T-cell (primary cell): ENCODE measurements around the gene SMARCD3. TPM values are rescaled to one million over a fixed set of nuclear protein-coding genes. Genes with fewer than 3 reads are reported as not detected.

Experiments
- ATAC-seq, 4 experiments: fragments of 200-7000 bp in 3 of 4; fragments of 150-1000 bp in 1 of 4; cut with Tn5 transposase; replicated peaks in 1 of 4; 1 replicate in 3 of 4; 2 replicates in 1 of 4; pipeline ENCODE4 v1.10.0; 2021; ENCODE audit warnings: moderate library complexity in 3 of 4, mild to moderate bottlenecking in 2 of 4, moderate number of reproducible peaks in 1 of 4
- CTCF ChIA-PET, 2 donors: fragments of 300-600 bp; sonication (Branson Sonifier 250); formaldehyde crosslinking; loops; one replicate each; lab custom pipeline; 2022; ENCODE audit warnings: antibody characterized with exemption in 2 of 2; lab: Charles Lee
- POLR2A ChIA-PET, 2 donors: fragments of 300-600 bp; sonication (Branson Sonifier 250); formaldehyde crosslinking; loops; one replicate each; lab custom pipeline; 2022; ENCODE audit warnings: antibody characterized with exemption in 2 of 2; lab: Charles Lee
- DNase-seq, 35 experiments: peaks; one replicate each; pipeline versions ENCODE4 v3.0.0 to v3.0.0-alpha.2; 2013 to 2023
- H3K27ac ChIP-seq: one replicate; pipeline ENCODE4 v1.5.1; 2013; ENCODE audit warnings: low read length
- H3K27me3 ChIP-seq, 2 experiments: replicated peaks in 1 of 2; 1 replicate in 1 of 2; 2 replicates in 1 of 2; pipeline versions ENCODE4 v1.6.1 to v1.7.0; 2013; ENCODE audit warnings: low read length in 1 of 2, mixed read lengths in 1 of 2; ENCODE audit not compliant: control insufficient read depth in 2 of 2, insufficient read depth in 2 of 2; ENCODE audit errors: extremely low read depth in 1 of 2
- H3K36me3 ChIP-seq, 2 donors: 1 replicate in 1 of 2; 2 replicates in 1 of 2; pipeline versions ENCODE4 v1.6.1 to v1.7.0; 2013; ENCODE audit warnings: low read length in 1 of 2; ENCODE audit not compliant: control insufficient read depth in 2 of 2, insufficient read depth in 1 of 2; ENCODE audit errors: extremely low read depth in 1 of 2
- H3K4me1 ChIP-seq, 2 experiments: 1 replicate in 1 of 2; 2 replicates in 1 of 2; pipeline versions ENCODE4 v1.6.1 to v1.7.0; 2013; ENCODE audit warnings: low read length in 2 of 2, mixed read lengths in 1 of 2; ENCODE audit not compliant: insufficient read depth in 2 of 2, control insufficient read depth in 1 of 2; ENCODE audit errors: extremely low read depth in 1 of 2
- H3K4me3 ChIP-seq, 2 donors: 1 replicate in 1 of 2; 2 replicates in 1 of 2; pipeline versions ENCODE4 v1.5.1 to v1.7.0; 2013; ENCODE audit warnings: mild to moderate bottlenecking in 2 of 2, low read length in 1 of 2, moderate library complexity in 1 of 2; ENCODE audit not compliant: control insufficient read depth in 1 of 2; ENCODE audit errors: extremely low read depth in 1 of 2
- H3K9me3 ChIP-seq: 2 replicates; pipeline ENCODE4 v1.7.0; 2013
- H3K27ac Mint-ChIP-seq, 2 donors: one replicate each; pipeline ENCODE4 v1.8.0; 2020 to 2021; ENCODE audit warnings: mild to moderate bottlenecking in 2 of 2, mixed read lengths in 2 of 2
- H3K27me3 Mint-ChIP-seq, 2 donors: one replicate each; pipeline ENCODE4 v1.8.0; 2021 to 2022; ENCODE audit warnings: mixed read lengths in 2 of 2
- H3K36me3 Mint-ChIP-seq: one replicate; pipeline ENCODE4 v1.8.0; 2021; ENCODE audit warnings: mixed read lengths
- H3K4me1 Mint-ChIP-seq, 3 donors: one replicate each; pipeline ENCODE4 v1.8.0; 2020 to 2022; ENCODE audit warnings: mixed read lengths in 3 of 3, mild to moderate bottlenecking in 1 of 3
- H3K4me3 Mint-ChIP-seq, 3 donors: one replicate each; pipeline ENCODE4 v1.8.0; 2020 to 2022; ENCODE audit warnings: mild to moderate bottlenecking in 3 of 3, mixed read lengths in 3 of 3, moderate library complexity in 3 of 3
- H3K9me3 Mint-ChIP-seq, 3 donors: one replicate each; pipeline ENCODE4 v1.8.0; 2020 to 2022; ENCODE audit warnings: mixed read lengths in 3 of 3
- WGBS: methylation state at CpG from one replicate; pipeline ENCODE4 v1.1.5; 2013; ENCODE audit warnings: missing lambda C conversion rate; ENCODE audit not compliant: insufficient coverage; 5-methylcytosine and 5-hydroxymethylcytosine counted together
- total RNA-seq, 35 experiments: library from RNA in 6 of 35; stranded (reverse) in 6 of 35; fragments of 120-200 nt in 1 of 35; gene quantifications; one replicate each; pipeline versions ENCODE4 v1.2.1 to v1.2.4 and lab custom pipeline; 2013 to 2026

SMARCD3 gene
- 10 to 100 TPM in 2 of 5 donors, 1 to 10 TPM in 3; 6.3 to 28.5 (median 9.1) TPM for total RNA-seq
- 7.1 TPM for total RNA-seq (2013)
- total RNA-seq (lab: John Stamatoyannopoulos, UW): 1.2 to 15.6 (median 6.2) reads per million in 29 experiments

- Mint-ChIP-seq H3K4me3 (peak within 1 kb of the TSS; percentile 74 to 87 (median 75)), H3K36me3 (no peaks in the 10 kb centered on the region), H3K27me3 (peaks cover 35 to 51% of the 10 kb centered on the region in 2 donors), H3K27ac (peak within 1 kb of the TSS in 1 of 2 donors; percentile 50), H3K9me3 (no peaks in the 10 kb centered on the region), H3K4me1 (peaks cover 48 to 66% (median 54%) of the 10 kb centered on the region in 3 donors)
- WGBS: under 1% methylated on average over 54 of the region's 71 CpGs
- H3K9me3 ChIP-seq: no peaks in the 10 kb centered on the region
- POLR2A ChIA-PET: no interaction called here
- H3K4me3 ChIP-seq: peak within 1 kb of the TSS; percentile 35 to 69
- DNase-seq: peak in 11 of 35 experiments; percentile 19 to 58 (median 40)
- CTCF ChIA-PET: no interaction called here
- peak; percentile 30 to 52 (median 46) for ATAC-seq
- H3K27me3 ChIP-seq: peaks cover 7 to 90% of the 10 kb centered on the region in 2 experiments
- no peaks in the 10 kb centered on the region for H3K36me3 ChIP-seq
- no peak within 1 kb of the TSS for H3K27ac ChIP-seq
- peaks cover 17 to 64% of the 10 kb centered on the region in 2 experiments for H3K4me1 ChIP-seq
Observed at GRCh38 chr7:151248346-151249033, at the start of gene SMARCD3. TSS of gene SMARCD3 (minus strand) at chr7:151248694. CDS start at chr7:151248562, 132 bp downstream.

GRCh38 chr7:151296202-151296992, 47.9 kb upstream of the SMARCD3 start:
- no peaks in the 10 kb centered on the region for H3K36me3 ChIP-seq
- ChIA-PET CTCF (interaction anchor here in 1 of 2 donors (0.6 kb wide), 2 partner anchors 8 to 55 kb away, joined by 5 to 6 read pairs; no protein-coding TSS in a partner anchor), POLR2A (no interaction called here)

GRCh38 chr7:151292850-151293249, 44.4 kb upstream of the SMARCD3 start:
- Histone ChIP-seq H3K36me3 (no peaks in the 10 kb centered on the region), H3K4me1 (peaks cover 0 to 2% of the 10 kb centered on the region in 2 experiments), H3K9me3 (no peaks in the 10 kb centered on the region), H3K27me3 (peaks cover 0 to 13% of the 10 kb centered on the region in 2 experiments), H3K27ac (no peak overlapping the region), H3K4me3 (no peak overlapping the region)
- Mint-ChIP-seq H3K36me3 (peaks cover 4% of the 10 kb centered on the region), H3K9me3 (peaks cover 0 to 8% (median 7%) of the 10 kb centered on the region in 3 donors), H3K27ac (no peak overlapping the region), H3K27me3 (peaks cover 2 to 10% of the 10 kb centered on the region in 2 donors), H3K4me3 (no peak overlapping the region), H3K4me1 (no peaks in the 10 kb centered on the region)
- ChIA-PET CTCF (no interaction called here), POLR2A (no interaction called here)
- 86% methylated on average over 2 of the region's 3 CpGs for WGBS
- ATAC-seq (no peak), DNase-seq (no peak)

More at GRCh38 chr7:151296202-151296992, 47.9 kb upstream of the SMARCD3 start:
- no peaks in the 10 kb centered on the region for H3K4me1 Mint-ChIP-seq
- Histone ChIP-seq H3K4me3 (no peak overlapping the region), H3K27me3 (peaks cover 0 to 31% of the 10 kb centered on the region in 2 experiments), H3K27ac (no peak overlapping the region), H3K9me3 (no peaks in the 10 kb centered on the region), H3K4me1 (no peaks in the 10 kb centered on the region)
- WGBS: 25% methylated on average over 1 of the region's 3 CpGs
- peaks cover 17 to 18% of the 10 kb centered on the region in 2 donors for H3K27me3 Mint-ChIP-seq
- DNase-seq (no peak), ATAC-seq (no peak)
- peaks cover 0 to 8% (median 7%) of the 10 kb centered on the region in 3 donors for H3K9me3 Mint-ChIP-seq
- no peak overlapping the region for H3K4me3 Mint-ChIP-seq
- peaks cover 4% of the 10 kb centered on the region for H3K36me3 Mint-ChIP-seq
- no peak overlapping the region for H3K27ac Mint-ChIP-seq

GRCh38 chr7:151291206-151291605, 42.7 kb upstream of the SMARCD3 start:
- no peaks in the 10 kb centered on the region for H3K4me1 Mint-ChIP-seq

GRCh38 chr7:151290355-151290760, 41.9 kb upstream of the SMARCD3 start:
- H3K27me3 Mint-ChIP-seq: peaks cover 0 to 6% of the 10 kb centered on the region in 2 donors
- Histone ChIP-seq H3K27ac (no peak overlapping the region), H3K4me1 (peaks cover 0 to 2% of the 10 kb centered on the region in 2 experiments), H3K36me3 (no peaks in the 10 kb centered on the region), H3K4me3 (no peak overlapping the region), H3K27me3 (no peaks in the 10 kb centered on the region), H3K9me3 (no peaks in the 10 kb centered on the region)
- CTCF ChIA-PET: interaction anchor here in 1 of 2 donors (0.6 kb wide), 1 partner anchor 302 kb away, joined by 3 read pairs; no protein-coding TSS in a partner anchor
- ATAC-seq: no peak
- DNase-seq: no peak
- H3K4me3 Mint-ChIP-seq: no peak overlapping the region
- WGBS: no CpG with 5 or more reads among the region's 4 CpGs
- no peaks in the 10 kb centered on the region for H3K36me3 Mint-ChIP-seq
- H3K4me1 Mint-ChIP-seq: no peaks in the 10 kb centered on the region
- POLR2A ChIA-PET: no interaction called here
- H3K9me3 Mint-ChIP-seq: no peaks in the 10 kb centered on the region
- no peak overlapping the region for H3K27ac Mint-ChIP-seq

More at GRCh38 chr7:151291206-151291605, 42.7 kb upstream of the SMARCD3 start:
- no peak for ATAC-seq
- ChIA-PET POLR2A (interaction anchor here in 1 of 2 donors (0.6 kb wide), 1 partner anchor 1420 kb away, joined by 10 read pairs; no protein-coding TSS in a partner anchor), CTCF (interaction anchor here in 1 of 2 donors (0.6 kb wide), 1 partner anchor 128 kb away, joined by 5 read pairs; no protein-coding TSS in a partner anchor)
- Mint-ChIP-seq H3K27ac (no peak overlapping the region), H3K36me3 (no peaks in the 10 kb centered on the region), H3K9me3 (peaks cover 0 to 4% (median 3%) of the 10 kb centered on the region in 3 donors), H3K4me3 (no peak overlapping the region), H3K27me3 (peaks cover 0 to 10% of the 10 kb centered on the region in 2 donors)
- peaks cover 0 to 2% of the 10 kb centered on the region in 2 experiments for H3K4me1 ChIP-seq
- H3K9me3 ChIP-seq: no peaks in the 10 kb centered on the region
- no peak overlapping the region for H3K27ac ChIP-seq
- 63% methylated on average over 1 of the region's 2 CpGs for WGBS
- H3K4me3 ChIP-seq: no peak overlapping the region
- no peak for DNase-seq
- peaks cover 0 to 7% of the 10 kb centered on the region in 2 experiments for H3K27me3 ChIP-seq
- H3K36me3 ChIP-seq: no peaks in the 10 kb centered on the region

GRCh38 chr7:151289891-151290290, 41.4 kb upstream of the SMARCD3 start:
- H3K4me1 ChIP-seq: peaks cover 0 to 2% of the 10 kb centered on the region in 2 experiments
- no peaks in the 10 kb centered on the region for H3K27me3 ChIP-seq
- H3K36me3 Mint-ChIP-seq: no peaks in the 10 kb centered on the region
- H3K4me3 ChIP-seq: no peak overlapping the region
- DNase-seq (no peak), ATAC-seq (no peak)
- H3K27ac Mint-ChIP-seq: no peak overlapping the region
- no peaks in the 10 kb centered on the region for H3K36me3 ChIP-seq
- no peaks in the 10 kb centered on the region for H3K9me3 ChIP-seq
- H3K27me3 Mint-ChIP-seq: peaks cover 0 to 3% of the 10 kb centered on the region in 2 donors
- ChIA-PET CTCF (interaction anchor here in 1 of 2 donors (0.6 kb wide), 1 partner anchor 302 kb away, joined by 3 read pairs; no protein-coding TSS in a partner anchor), POLR2A (no interaction called here)
- no peaks in the 10 kb centered on the region for H3K9me3 Mint-ChIP-seq
- no CpG with 5 or more reads among the region's 2 CpGs for WGBS
- H3K27ac ChIP-seq: no peak overlapping the region
- no peak overlapping the region for H3K4me3 Mint-ChIP-seq
- no peaks in the 10 kb centered on the region for H3K4me1 Mint-ChIP-seq
